Nucleus accumbens (tissue), 56 donors: ENCODE measurements around the gene MST1.
A peak's percentile ranks its signal among the peaks of the same experiment; 100 is the strongest.
"Not testable (repeated sequence)": the region's sequence is repeated elsewhere in the genome, so short reads cannot be mapped to it uniquely, and the experiment has no call there.

Experiments
- DNase-seq, 56 donors: peaks; one replicate each; lab custom pipeline; 2025; lab: John Stamatoyannopoulos, UW

Gene MST1

GRCh38 chr3:49703443-49703927, 14.2 kb upstream of the MST1 start:
- DNase-seq = peak in 37 of 56 donors; percentile 2 to 71 (median 21)

GRCh38 chr3:49702672-49703071, 13.4 kb upstream of the MST1 start:
- DNase-seq = no peak

- no peak for DNase-seq
Observed at GRCh38 chr3:49701388-49702077, 12.3 kb upstream of the MST1 start.

- no peak for DNase-seq
Observed at GRCh38 chr3:49700453-49701128, 11.3 kb upstream of the MST1 start.

GRCh38 chr3:49700014-49700413, 10.7 kb upstream of the MST1 start:
- no peak for DNase-seq

GRCh38 chr3:49699281-49699979, 10.2 kb upstream of the MST1 start:
- no peak for DNase-seq

GRCh38 chr3:49695350-49696015, 6.2 kb upstream of the MST1 start:
- DNase-seq = not testable (repeated sequence)

- not testable (repeated sequence) for DNase-seq
Observed at GRCh38 chr3:49694409-49695070, 5.3 kb upstream of the MST1 start.

GRCh38 chr3:49691481-49691880, 2.2 kb upstream of the MST1 start:
- DNase-seq = not testable (repeated sequence)

GRCh38 chr3:49690856-49691255, 1.6 kb upstream of the MST1 start:
- not testable (repeated sequence) for DNase-seq

- DNase-seq = not testable (repeated sequence)
Observed at GRCh38 chr3:49689908-49690624, 792 bp upstream of the MST1 start.

- DNase-seq = not testable (repeated sequence)
Observed at GRCh38 chr3:49688338-49689045, 782 bp downstream of the MST1 start.

GRCh38 chr3:49687424-49687795, 1.9 kb downstream of the MST1 start:
- not testable (repeated sequence) for DNase-seq

GRCh38 chr3:49686769-49687423, 2.4 kb downstream of the MST1 start:
- not testable (repeated sequence) for DNase-seq

GRCh38 chr3:49686346-49686745, 2.9 kb downstream of the MST1 start:
- not testable (repeated sequence) for DNase-seq

- not testable (repeated sequence) for DNase-seq
Observed at GRCh38 chr3:49685846-49686245, 3.4 kb downstream of the MST1 start.

- not testable (repeated sequence) for DNase-seq
Observed at GRCh38 chr3:49685103-49685502, 4.2 kb downstream of the MST1 start.

- not testable (repeated sequence) for DNase-seq
Observed at GRCh38 chr3:49684453-49684852, 4.8 kb downstream of the MST1 start.
